Mesothelial cell of epicardium (in vitro differentiated cells): ENCODE measurements around the gene ENKD1. TPM values are rescaled to one million over a fixed set of nuclear protein-coding genes. Genes with fewer than 3 reads are reported as not detected.

Source experiments
- DNase-seq, 2 experiments: peaks; one replicate each; pipeline ENCODE4 v3.0.0; 2021; ENCODE audit warnings: low spot score in 2 of 2; ENCODE audit not compliant: unreplicated experiment in 2 of 2
- H3K27ac Mint-ChIP-seq: 2 replicates; pipeline ENCODE4 v1.8.0; 2021; ENCODE audit warnings: mixed read lengths
- H3K27me3 Mint-ChIP-seq: 2 replicates; pipeline ENCODE4 v1.8.0; 2021; ENCODE audit warnings: low read depth, mixed read lengths
- H3K36me3 Mint-ChIP-seq: 2 replicates; pipeline ENCODE4 v1.8.0; 2021; ENCODE audit warnings: mixed read lengths
- H3K4me1 Mint-ChIP-seq: 2 replicates; pipeline ENCODE4 v1.8.0; 2021; ENCODE audit warnings: mixed read lengths
- H3K4me3 Mint-ChIP-seq: 2 replicates; pipeline ENCODE4 v1.8.0; 2021; ENCODE audit warnings: mild to moderate bottlenecking, moderate library complexity, mixed read lengths
- H3K9me3 Mint-ChIP-seq: 2 replicates; pipeline ENCODE4 v1.8.0; 2021; ENCODE audit warnings: mixed read lengths
- CTCF ChIP-seq: fragments of 200-600 bp; sonication (generic); IDR thresholded peaks from one replicate; pipeline ENCODE4 v1.5.0; 2021; ENCODE audit warnings: antibody characterized with exemption; ENCODE audit not compliant: unreplicated experiment
- total RNA-seq: library from RNA; stranded (reverse); gene quantifications from 3 replicates; pipeline ENCODE4 v1.2.1, GENCODE V29; 2021

The ENKD1 gene
- total RNA-seq, 1 donor from 2014 or later = 13.0 TPM

GRCh38 chr16:67636713-67637112 is 29.8 kb downstream of the ENKD1 start:
- TF ChIP-seq CTCF = no peak

GRCh38 chr16:67632415-67633172 is 34.0 kb downstream of the ENKD1 start:
- Mint-ChIP-seq H3K27ac (no peak overlapping the region), H3K4me3 (no peak overlapping the region), H3K36me3 (peaks cover 33% of the 10 kb centered on the region), H3K4me1 (peaks cover 6% of the 10 kb centered on the region), H3K9me3 (no peaks in the 10 kb centered on the region), H3K27me3 (no peaks in the 10 kb centered on the region)
- no peak for DNase-seq
- no peak for TF ChIP-seq CTCF

More at GRCh38 chr16:67636713-67637112, 29.8 kb downstream of the ENKD1 start:
- Mint-ChIP-seq H3K36me3 (peaks cover 26% of the 10 kb centered on the region), H3K4me1 (peaks cover 6% of the 10 kb centered on the region), H3K9me3 (no peaks in the 10 kb centered on the region), H3K4me3 (no peak overlapping the region), H3K27me3 (no peaks in the 10 kb centered on the region), H3K27ac (no peak overlapping the region)
- DNase-seq = no peak

- no peak overlapping the region for H3K4me3 Mint-ChIP-seq
- H3K9me3 Mint-ChIP-seq = no peaks in the 10 kb centered on the region
- no peak for TF ChIP-seq CTCF
- H3K27me3 Mint-ChIP-seq = no peaks in the 10 kb centered on the region
- H3K36me3 Mint-ChIP-seq = peaks cover 40% of the 10 kb centered on the region
- no peak for DNase-seq
- peaks cover 6% of the 10 kb centered on the region for H3K4me1 Mint-ChIP-seq
- H3K27ac Mint-ChIP-seq = no peak overlapping the region
Observed at GRCh38 chr16:67628216-67628615, 38.3 kb downstream of the ENKD1 start.

- no peak for DNase-seq
- peaks cover 27% of the 10 kb centered on the region for H3K36me3 Mint-ChIP-seq
Observed at GRCh38 chr16:67613808-67614207, 52.7 kb downstream of the ENKD1 start.

More at GRCh38 chr16:67613808-67614207, 52.7 kb downstream of the ENKD1 start:
- no peaks in the 10 kb centered on the region for H3K4me1 Mint-ChIP-seq
- H3K27me3 Mint-ChIP-seq = no peaks in the 10 kb centered on the region
- H3K9me3 Mint-ChIP-seq = no peaks in the 10 kb centered on the region
- H3K27ac Mint-ChIP-seq = no peak overlapping the region
- no peak for TF ChIP-seq CTCF
- no peak overlapping the region for H3K4me3 Mint-ChIP-seq

Other genes with a start within 250 kb of the ENKD1 start
- 3.0 to 4.1 TPM (median 3.7 TPM) in 3 replicates for gene HSD11B2, start 235.6 kb downstream of the ENKD1 start, total RNA-seq
- 50.9 to 53.7 TPM (median 53.2 TPM) in 3 replicates for gene ATP6V0D1, start 185.6 kb downstream of the ENKD1 start, total RNA-seq
- gene AGRP, start 183.2 kb downstream of the ENKD1 start, total RNA-seq = not detected in 3 replicates
- gene RIPOR1, start 137.9 kb downstream of the ENKD1 start, total RNA-seq = 55.9 to 69.2 TPM (median 58.9 TPM) in 3 replicates
- 58.0 to 61.4 TPM (median 60.5 TPM) in 3 replicates for gene CTCF, start 104.2 kb downstream of the ENKD1 start, total RNA-seq
- 6.7 to 10.2 TPM (median 8.0 TPM) in 3 replicates for gene CARMIL2, start 21.6 kb downstream of the ENKD1 start, total RNA-seq
- 24.5 to 27.9 TPM (median 25.8 TPM) in 3 replicates for gene ACD, start 6.5 kb downstream of the ENKD1 start, total RNA-seq
- gene PARD6A, start 5.8 kb downstream of the ENKD1 start, total RNA-seq = 1.9 to 2.2 TPM (median 1.9 TPM) in 3 replicates
- 1.2 to 2.0 TPM (median 1.8 TPM) in 3 replicates for gene C16orf86, start 64 bp upstream of the ENKD1 start, total RNA-seq
- 22.8 to 27.0 TPM (median 26.1 TPM) in 3 replicates for gene GFOD2, start 52.6 kb upstream of the ENKD1 start, total RNA-seq
- gene RANBP10, start 139.8 kb upstream of the ENKD1 start, total RNA-seq = 24.0 to 26.8 TPM (median 24.5 TPM) in 3 replicates
- gene TSNAXIP1, start 140.1 kb upstream of the ENKD1 start, total RNA-seq = 4.4 to 4.8 TPM (median 4.4 TPM) in 3 replicates
- gene THAP11, start 175.6 kb upstream of the ENKD1 start, total RNA-seq = 27.6 to 28.6 TPM (median 28.1 TPM) in 3 replicates
- gene NUTF2, start 180.2 kb upstream of the ENKD1 start, total RNA-seq = 130 to 141 TPM (median 132 TPM) in 3 replicates
- gene CENPT, start 180.9 kb upstream of the ENKD1 start, total RNA-seq = 71.5 to 73.8 TPM (median 73.8 TPM) in 3 replicates
- gene EDC4, start 206.3 kb upstream of the ENKD1 start, total RNA-seq = 71.7 to 83.4 TPM (median 80.2 TPM) in 3 replicates
- gene NRN1L, start 218.1 kb upstream of the ENKD1 start, total RNA-seq = 0.66 to 0.99 TPM in 2 of 3 replicates, not detected in the other
- 41.5 to 44.5 TPM (median 43.3 TPM) in 3 replicates for gene PSKH1, start 226.5 kb upstream of the ENKD1 start, total RNA-seq